DOHH2 (cell line): ENCODE measurements around the gene INPP4B.

Experiments
- H3F3A ChIP-seq: fragments of 200-600 bp; sonication (generic), shearing (Covaris generic); 2 replicates; pipeline ENCODE4 v1.6.0; 2016; ENCODE audit warnings: antibody characterized with exemption, mild to moderate bottlenecking; ENCODE audit not compliant: control insufficient read depth, insufficient read depth
- H3K27ac ChIP-seq: fragments of 200-600 bp; sonication (generic); 2 replicates; pipeline ENCODE4 v1.5.1; 2014; ENCODE audit warnings: low read depth, mild to moderate bottlenecking, low read length, moderate library complexity
- H3K27me3 ChIP-seq: fragments of 200-600 bp; sonication (generic); 2 replicates; pipeline ENCODE4 v1.6.1; 2014; ENCODE audit warnings: mild to moderate bottlenecking, low read length, mixed read lengths; ENCODE audit not compliant: control insufficient read depth
- H3K36me3 ChIP-seq: fragments of 200-600 bp; sonication (generic); 2 replicates; pipeline ENCODE4 v1.6.1; 2014; ENCODE audit warnings: mild to moderate bottlenecking, low read length, moderate library complexity, mixed read lengths; ENCODE audit not compliant: control insufficient read depth
- H3K4me1 ChIP-seq: fragments of 200-600 bp; sonication (generic); 2 replicates; pipeline ENCODE4 v1.6.1; 2014; ENCODE audit warnings: mild to moderate bottlenecking, low read length, mixed read lengths; ENCODE audit not compliant: control insufficient read depth
- H3K4me2 ChIP-seq: fragments of 200-600 bp; sonication (generic); 2 replicates; pipeline ENCODE4 v1.6.0; 2014; ENCODE audit warnings: mild to moderate bottlenecking, low read length, moderate library complexity
- H3K4me3 ChIP-seq: fragments of 200-600 bp; sonication (generic); 2 replicates; pipeline ENCODE4 v1.5.1; 2014; ENCODE audit warnings: mild to moderate bottlenecking, low read length, mixed read lengths
- H3K79me2 ChIP-seq: fragments of 200-600 bp; sonication (generic); 2 replicates; pipeline ENCODE4 v1.6.1; 2014; ENCODE audit warnings: mild to moderate bottlenecking, low read length, mixed read lengths; ENCODE audit not compliant: control insufficient read depth
- H3K9me2 ChIP-seq: fragments of 200-600 bp; sonication (generic); replicated peaks from 2 replicates; pipeline ENCODE4 v1.6.1; 2014; ENCODE audit warnings: mild to moderate bottlenecking, low read length, mixed read lengths; ENCODE audit not compliant: control insufficient read depth
- H3K9me3 ChIP-seq: fragments of 200-600 bp; sonication (generic); 2 replicates; pipeline ENCODE4 v1.6.1; 2014; ENCODE audit warnings: antibody characterized with exemption, low read length, mixed read lengths; ENCODE audit not compliant: control insufficient read depth, insufficient read depth
- H4K20me1 ChIP-seq: fragments of 200-600 bp; sonication (generic); 2 replicates; pipeline ENCODE4 v1.6.0; 2014; ENCODE audit warnings: low read depth, mild to moderate bottlenecking, antibody characterized with exemption, low read length, moderate library complexity; ENCODE audit not compliant: control insufficient read depth, insufficient read depth
- CTCF ChIP-seq: fragments of 200-600 bp; sonication (generic); IDR thresholded peaks from one replicate; pipeline ENCODE4 v1.5.1; 2014; ENCODE audit warnings: antibody characterized with exemption, mild to moderate bottlenecking, low read depth, low read length; ENCODE audit not compliant: poor library complexity, severe bottlenecking
- EZH2phosphoT487 ChIP-seq: fragments of 200-600 bp; sonication (generic); IDR thresholded peaks from 2 replicates; pipeline ENCODE4 v1.6.1; 2017; ENCODE audit warnings: borderline replicate concordance, mild to moderate bottlenecking, antibody characterized with exemption, low read length, moderate library complexity, mixed read lengths

The INPP4B gene

GRCh38 chr4:142861351-142861750 lies 15.2 kb upstream of the INPP4B start:
- no peaks in the 10 kb centered on the region for H3F3A ChIP-seq
- H3K79me2 ChIP-seq, result no peaks in the 10 kb centered on the region
- no peak overlapping the region for H3K4me3 ChIP-seq
- H3K4me1 ChIP-seq, result no peaks in the 10 kb centered on the region
- H3K4me2 ChIP-seq, result no peak overlapping the region
- TF ChIP-seq EZH2phosphoT487 (no peak), CTCF (no peak)
- no peaks in the 10 kb centered on the region for H3K36me3 ChIP-seq
- no peaks in the 10 kb centered on the region for H3K27me3 ChIP-seq
- no peak overlapping the region for H3K27ac ChIP-seq
- H4K20me1 ChIP-seq, result no peaks in the 10 kb centered on the region
- no peaks in the 10 kb centered on the region for H3K9me2 ChIP-seq
- H3K9me3 ChIP-seq, result no peaks in the 10 kb centered on the region

GRCh38 chr4:142858965-142859364 lies 12.9 kb upstream of the INPP4B start:
- Histone ChIP-seq H3F3A (no peaks in the 10 kb centered on the region), H3K4me1 (no peaks in the 10 kb centered on the region), H3K4me3 (no peak overlapping the region), H3K27me3 (no peaks in the 10 kb centered on the region), H3K9me3 (no peaks in the 10 kb centered on the region), H4K20me1 (no peaks in the 10 kb centered on the region), H3K79me2 (no peaks in the 10 kb centered on the region), H3K4me2 (no peak overlapping the region), H3K36me3 (no peaks in the 10 kb centered on the region), H3K9me2 (no peaks in the 10 kb centered on the region), H3K27ac (no peak overlapping the region)
- no peak for TF ChIP-seq CTCF
- no peak for TF ChIP-seq EZH2phosphoT487

GRCh38 chr4:142858446-142858845 lies 12.3 kb upstream of the INPP4B start:
- TF ChIP-seq EZH2phosphoT487, result no peak
- no peak for TF ChIP-seq CTCF
- H3K79me2 ChIP-seq, result no peaks in the 10 kb centered on the region
- no peaks in the 10 kb centered on the region for H4K20me1 ChIP-seq
- no peak overlapping the region for H3K27ac ChIP-seq
- no peaks in the 10 kb centered on the region for H3K36me3 ChIP-seq
- H3K4me3 ChIP-seq, result no peak overlapping the region
- H3K9me3 ChIP-seq, result no peaks in the 10 kb centered on the region
- H3K4me1 ChIP-seq, result no peaks in the 10 kb centered on the region
- H3K27me3 ChIP-seq, result no peaks in the 10 kb centered on the region
- no peak overlapping the region for H3K4me2 ChIP-seq
- no peaks in the 10 kb centered on the region for H3K9me2 ChIP-seq
- H3F3A ChIP-seq, result no peaks in the 10 kb centered on the region

- no peaks in the 10 kb centered on the region for H3K4me1 ChIP-seq
- no peaks in the 10 kb centered on the region for H3K27me3 ChIP-seq
- H3K9me2 ChIP-seq, result no peaks in the 10 kb centered on the region
- no peak overlapping the region for H3K27ac ChIP-seq
- no peaks in the 10 kb centered on the region for H4K20me1 ChIP-seq
- no peak overlapping the region for H3K4me3 ChIP-seq
- H3K9me3 ChIP-seq, result no peaks in the 10 kb centered on the region
- H3F3A ChIP-seq, result no peaks in the 10 kb centered on the region
- no peak overlapping the region for H3K4me2 ChIP-seq
- H3K36me3 ChIP-seq, result no peaks in the 10 kb centered on the region
- TF ChIP-seq EZH2phosphoT487, result no peak
- no peak for TF ChIP-seq CTCF
- no peaks in the 10 kb centered on the region for H3K79me2 ChIP-seq
Measured at GRCh38 chr4:142856576-142856975, 10.5 kb upstream of the INPP4B start.
